HG02943 (cell line): ENCODE data around the gene KCNB1.

Source experiments
- ATAC-seq: cut with Tn5 transposase; IDR thresholded peaks from one replicate; pipeline ENCODE4 v1.9.1; 2021; ENCODE audit warnings: mild to moderate bottlenecking, low read depth, moderate library complexity; ENCODE audit not compliant: unreplicated experiment

KCNB1 gene

GRCh38 chr20:49482621-49483017 is at the start of gene KCNB1:
Gene KCNB1 (minus strand): TSS chr20:49482668. CDS start chr20:49482480, 188 bp downstream.
- no peak for ATAC-seq

DNA sequence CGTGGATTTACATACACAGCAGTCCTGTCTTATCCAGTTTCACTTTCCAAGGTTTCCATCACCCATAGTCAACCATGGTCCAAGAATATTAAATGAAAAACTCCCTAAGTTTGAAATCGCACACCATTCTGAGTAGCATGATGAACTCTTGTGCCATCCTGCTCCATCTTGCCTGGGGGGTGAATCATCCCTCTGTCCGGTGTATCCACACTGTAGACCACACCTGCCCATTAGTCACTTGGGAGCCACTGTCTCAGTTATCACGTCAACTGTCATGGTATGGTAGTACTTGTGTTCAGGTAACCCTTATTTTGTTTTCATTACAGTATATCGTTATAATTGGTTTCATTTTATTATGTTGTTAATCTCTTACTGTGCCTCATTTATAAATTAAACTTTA is 47.0 kb upstream of the KCNB1 start:
- no peak for ATAC-seq

DNA sequence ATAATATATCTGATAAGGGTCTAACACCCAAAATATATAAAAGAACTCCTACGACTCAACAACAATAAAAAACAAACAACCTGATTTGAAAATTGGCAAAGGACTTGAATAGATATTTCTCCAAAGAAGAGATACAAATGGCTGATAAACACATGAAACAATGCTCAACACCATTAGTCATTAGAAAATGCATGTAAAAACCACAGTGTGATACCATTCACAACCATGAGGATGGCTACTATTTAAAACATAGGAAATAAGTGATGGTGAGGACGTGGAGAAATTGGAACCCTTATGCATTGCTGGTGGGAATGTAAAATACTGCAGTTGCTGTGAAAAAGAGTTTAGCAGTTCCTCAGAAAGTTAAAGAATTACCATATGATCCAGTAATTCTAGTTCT is 44.1 kb upstream of the KCNB1 start:
- ATAC-seq = no peak

GRCh38 chr20:49526056-49526455 is 43.6 kb upstream of the KCNB1 start:
- ATAC-seq = no peak

- no peak for ATAC-seq
Measured at GRCh38 chr20:49523767-49524360, 41.4 kb upstream of the KCNB1 start.

- no peak for ATAC-seq
Measured at GRCh38 chr20:49521356-49521755, 38.9 kb upstream of the KCNB1 start.

- no peak for ATAC-seq
Measured at GRCh38 chr20:49519777-49520359, 37.4 kb upstream of the KCNB1 start.

- ATAC-seq = no peak
Measured at GRCh38 chr20:49519212-49519712, 36.8 kb upstream of the KCNB1 start.

- ATAC-seq = no peak
Measured at GRCh38 chr20:49518576-49518975, 36.1 kb upstream of the KCNB1 start.

- no peak for ATAC-seq
Measured at GRCh38 chr20:49517805-49518100, 35.3 kb upstream of the KCNB1 start.

GRCh38 chr20:49516916-49517804 is 34.7 kb upstream of the KCNB1 start:
- ATAC-seq = no peak

DNA sequence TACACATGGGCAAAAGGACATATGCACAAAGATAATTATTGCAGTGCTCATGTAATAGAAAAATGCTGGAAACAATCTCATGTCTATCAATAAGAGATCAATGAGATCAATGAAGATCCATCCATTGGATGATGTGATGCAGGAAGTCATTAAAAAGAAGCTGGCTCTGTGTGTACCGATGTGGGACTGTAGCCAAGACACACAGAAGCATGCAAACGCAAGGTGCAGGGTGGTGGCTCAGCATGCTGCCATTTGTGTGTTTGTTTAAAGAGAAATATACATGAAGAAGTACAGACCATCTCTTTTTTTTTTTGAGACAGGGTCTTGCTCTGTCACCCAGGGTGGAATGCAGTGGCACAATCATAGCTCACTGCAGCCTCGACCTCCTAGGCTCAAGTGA is 33.1 kb upstream of the KCNB1 start:
- ATAC-seq = no peak

DNA sequence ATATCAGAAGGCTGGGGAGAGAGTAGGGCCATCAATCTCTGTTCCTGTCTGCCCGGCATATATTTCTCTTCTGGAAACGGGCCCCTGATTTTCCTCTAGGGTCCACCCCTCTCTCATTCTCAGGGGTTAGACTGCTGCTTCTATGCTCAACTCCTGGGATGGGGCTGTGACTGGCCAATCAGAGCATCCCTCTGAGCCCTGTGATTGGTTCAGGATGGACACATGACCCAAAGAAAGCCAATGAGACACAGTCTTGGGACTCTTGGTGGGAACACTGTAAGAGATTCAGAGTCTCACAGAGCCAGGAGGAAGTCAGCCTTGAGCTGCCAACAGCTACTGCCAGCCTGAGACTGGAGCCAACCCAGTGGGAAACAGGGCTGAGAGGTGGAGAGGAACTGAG is 31.0 kb upstream of the KCNB1 start:
- ATAC-seq = no peak

- ATAC-seq = no peak
Measured at GRCh38 chr20:49513009-49513408, 30.5 kb upstream of the KCNB1 start.

DNA sequence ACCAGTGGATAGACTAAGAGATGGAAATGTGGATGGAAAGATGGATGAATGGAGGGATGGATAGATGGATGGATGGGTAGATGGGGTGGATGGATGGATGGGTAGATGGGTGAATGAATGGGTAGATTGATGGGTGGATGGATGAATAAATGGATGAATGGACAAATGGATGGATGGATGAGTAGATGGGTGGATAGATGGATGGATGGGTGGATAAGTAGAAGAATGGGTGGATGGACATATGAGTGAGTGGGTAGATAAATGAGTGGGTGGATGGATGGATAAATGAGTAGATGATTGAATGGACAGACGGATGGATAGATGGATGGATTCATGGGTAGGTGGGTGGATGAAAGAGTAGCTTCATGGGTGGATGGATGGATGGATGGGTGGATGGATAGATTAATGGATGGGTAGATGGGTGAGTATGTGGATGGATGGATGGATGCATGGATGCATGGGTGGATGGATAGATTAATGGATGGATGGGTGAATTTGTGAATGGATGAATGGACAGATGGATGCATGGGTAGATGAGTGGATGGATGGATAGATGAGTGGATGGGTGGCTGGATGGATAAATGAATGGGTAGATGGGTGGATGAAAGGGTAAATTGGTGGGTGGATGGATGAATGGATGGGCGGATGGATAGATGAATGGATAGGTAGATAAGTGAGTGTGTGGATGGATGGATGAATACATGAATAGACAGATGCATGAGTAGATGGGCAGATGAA is 29.5 kb upstream of the KCNB1 start:
- no peak for ATAC-seq

- no peak for ATAC-seq
Measured at GRCh38 chr20:49510562-49511122, 28.2 kb upstream of the KCNB1 start.

DNA sequence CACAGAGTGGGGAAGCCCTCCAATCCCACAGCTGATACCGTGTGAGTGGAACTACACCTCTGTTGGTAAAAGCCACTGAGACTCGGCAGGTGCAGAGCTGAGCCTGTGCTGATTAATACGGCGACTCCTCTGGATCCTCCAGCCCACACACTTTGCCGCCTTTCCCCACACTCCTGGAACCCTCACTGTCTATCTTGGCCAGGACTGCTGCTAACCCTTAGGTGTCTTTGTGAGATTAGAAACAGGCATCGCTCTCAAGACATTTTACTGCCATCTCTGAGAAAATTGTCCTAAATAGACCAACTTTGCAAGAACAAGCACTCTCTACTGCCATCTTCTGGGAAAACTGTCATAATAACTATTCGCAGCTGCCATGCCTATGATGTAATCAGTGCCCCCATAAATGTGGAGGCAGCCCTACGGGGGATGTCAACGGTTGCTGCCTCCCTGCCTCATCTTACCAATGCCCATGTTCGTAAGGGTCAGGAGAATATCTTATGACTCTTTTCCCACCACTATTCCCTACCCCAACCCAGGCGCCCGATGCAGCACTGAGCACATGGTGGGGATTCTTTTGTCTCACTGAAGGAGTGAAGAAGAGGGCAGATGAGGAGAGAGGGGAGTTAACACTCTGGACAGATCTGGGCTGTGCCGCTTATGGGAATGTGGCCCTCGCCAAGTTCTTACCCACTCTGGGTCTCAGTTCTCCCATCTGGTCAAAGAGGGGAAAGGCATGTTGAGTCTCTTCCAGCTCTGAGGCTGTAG is 26.1 kb upstream of the KCNB1 start:
- ATAC-seq = no peak

DNA sequence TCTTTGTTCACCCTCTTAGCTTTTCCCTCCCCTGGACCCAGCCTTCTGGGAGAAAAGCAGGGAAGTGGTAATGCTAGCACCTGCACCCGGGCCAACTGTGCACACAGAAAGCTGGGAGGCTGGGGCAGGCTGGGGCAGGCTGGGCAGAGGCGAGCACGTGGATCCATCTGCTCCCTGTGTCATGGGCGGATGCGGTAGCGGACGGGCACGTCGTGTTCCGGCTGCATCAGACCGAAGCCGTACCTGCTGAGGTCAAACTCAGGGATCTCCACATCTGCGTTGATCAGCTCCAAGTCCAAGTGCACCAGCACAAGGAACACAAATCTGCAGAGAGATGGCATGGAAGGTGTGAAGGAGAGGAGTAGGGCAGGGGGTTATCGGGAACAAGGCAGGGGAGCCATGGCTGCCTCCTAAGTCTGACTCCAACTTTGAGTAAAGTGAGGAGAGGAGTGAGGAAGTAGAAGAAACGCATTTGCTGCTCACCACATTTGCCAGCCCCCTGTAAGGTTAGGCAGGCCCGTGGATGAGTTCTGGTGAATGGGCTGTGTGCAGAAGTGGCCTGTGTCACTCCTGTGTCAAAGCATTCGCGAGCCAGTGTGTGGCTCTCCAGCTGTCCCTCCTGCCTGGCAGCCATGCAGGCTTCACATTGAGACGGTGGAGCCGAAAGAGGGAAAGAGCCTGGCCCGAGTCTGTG is 25.4 kb upstream of the KCNB1 start:
- no peak for ATAC-seq

DNA sequence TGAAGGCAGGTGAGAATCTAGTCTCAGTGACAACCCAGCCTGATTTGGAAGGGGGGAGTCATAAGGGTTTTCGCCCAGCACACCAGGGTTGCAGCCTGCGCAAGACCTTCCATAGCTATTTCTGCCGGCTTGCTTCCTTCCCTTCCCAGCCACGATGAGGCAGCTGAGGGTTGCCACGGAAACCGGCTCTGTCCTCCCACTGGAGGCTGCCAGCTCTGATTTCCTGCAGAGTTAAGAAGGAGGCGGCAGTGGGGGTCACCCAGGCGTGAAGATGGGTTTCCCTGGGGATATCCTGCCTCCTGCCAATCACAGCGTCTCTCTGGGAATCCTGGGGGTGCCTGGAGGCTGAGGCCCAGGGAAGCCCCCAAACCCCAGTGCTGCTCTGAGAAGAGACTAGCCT is 23.1 kb upstream of the KCNB1 start:
- no peak for ATAC-seq
